Measurements from ENCODE around the gene FOXL2. TPM values are rescaled to one million over a fixed set of nuclear protein-coding genes. Genes with fewer than 3 reads are reported as not detected.

FOXL2 gene
- total RNA-seq, 1 experiment from 2014 or later = 0.22 TPM

GRCh38 chr3:138907539-138907938 is 39.4 kb downstream of the FOXL2 start:
- no peaks in the 10 kb centered on the region for H3K9me3 ChIP-seq (ENCODE audit: control insufficient read depth, low read depth, low read length)
- DNase-seq = no peak
- H3K79me2 ChIP-seq (ENCODE audit: insufficient read depth, low read length) = no peaks in the 10 kb centered on the region
- no peak overlapping the region for H2AK5ac ChIP-seq (ENCODE audit: insufficient read length, low read length)
- Mint-ChIP-seq H3K9me3 (0 out of 5 replicates have a peak, but pooled peaks cover 0 to 3% of the 10 kb centered on the region in 2 experiments), H3K27me3 (ENCODE audit: low read depth) (peaks cover 11% of the 10 kb centered on the region), H3K36me3 (ENCODE audit: insufficient read depth in 1 of 3, low read depth in 3 of 3) (no peaks in the 10 kb centered on the region), H3K4me1 (no peaks in the 10 kb centered on the region), H3K4me3 (no peak overlapping the region), H3K27ac (no peak overlapping the region)
- no peaks in the 10 kb centered on the region for H4K20me1 ChIP-seq (ENCODE audit: control insufficient read depth, insufficient read depth, insufficient read length)
- H2BK20ac ChIP-seq (ENCODE audit: low read depth, low read length, poor library complexity, severe bottlenecking) = no peak overlapping the region
- no peak overlapping the region for H2BK120ac ChIP-seq (ENCODE audit: low read depth, low read length, poor library complexity, severe bottlenecking)
- H2AFZ ChIP-seq (ENCODE audit: low read length) = no peak overlapping the region
- no peak overlapping the region for H3K23ac ChIP-seq (ENCODE audit: insufficient read length, low read depth, low read length)
- no peak overlapping the region for H4K5ac ChIP-seq (ENCODE audit: insufficient read length, low read depth, low read length)
- H3K27ac ChIP-seq (ENCODE audit: insufficient read length, low read depth, low read length) = no peak overlapping the region
- H3K23me2 ChIP-seq (ENCODE audit: insufficient read length, low read depth, low read length, poor library complexity, severe bottlenecking) = no peaks in the 10 kb centered on the region
- H4K8ac ChIP-seq (replicated peaks; ENCODE audit: insufficient read length, low read depth, low read length) = no peak overlapping the region
- H3K14ac ChIP-seq (ENCODE audit: insufficient read depth, low read length) = no peak overlapping the region
- no CpG with 5 or more reads among the region's 3 CpGs for WGBS (ENCODE audit: extremely low coverage, insufficient read length, low lambda C conversion rate)
- no peak overlapping the region for H2BK15ac ChIP-seq (ENCODE audit: low read depth, low read length)
- no peak overlapping the region for H3K9ac ChIP-seq (ENCODE audit: extremely low read depth, insufficient read length, low read length)
- H2BK12ac ChIP-seq (ENCODE audit: insufficient read length, low read depth, low read length) = no peak overlapping the region
- no peak for TF ChIP-seq CTCF (conservative IDR thresholded peaks at IDR 0.05)
- no peak overlapping the region for H3K56ac ChIP-seq (ENCODE audit: insufficient read length, low read depth, low read length)
- H3K27me3 ChIP-seq (ENCODE audit: insufficient read depth, low read length) = no peaks in the 10 kb centered on the region
- H4K91ac ChIP-seq (ENCODE audit: insufficient read length, low read depth, low read length) = no peak overlapping the region
- H3K4ac ChIP-seq (ENCODE audit: low read depth, low read length) = no peak overlapping the region
- H3K18ac ChIP-seq (ENCODE audit: insufficient read length, low read depth, low read length) = no peak overlapping the region
- no peaks in the 10 kb centered on the region for H3K4me1 ChIP-seq (ENCODE audit: insufficient read depth, low read length)
- no peak overlapping the region for H3K4me2 ChIP-seq (ENCODE audit: insufficient read depth, insufficient read length, low read length)
- no peaks in the 10 kb centered on the region for H3K79me1 ChIP-seq (ENCODE audit: insufficient read depth, low read depth, low read length, poor library complexity, severe bottlenecking)
- H2BK5ac ChIP-seq (ENCODE audit: insufficient read length, low read length) = no peak overlapping the region
- H3T11ph ChIP-seq (ENCODE audit: low read length) = no peak overlapping the region

Measured in H9 (cell line).